GM15510 (cell line): ENCODE measurements around the gene HMCN1.

Experiments used
- POLR2A ChIP-seq: IDR thresholded peaks from 3 replicates; pipeline ENCODE4 v1.6.1; 2011; ENCODE audit warnings: borderline replicate concordance; ENCODE audit not compliant: insufficient read length; ENCODE audit errors: extremely low read depth

Gene HMCN1

GRCh38 chr1:186060226-186060625, 326.0 kb downstream of the HMCN1 start:
- TF ChIP-seq POLR2A, result no peak

GRCh38 chr1:186063091-186063657, 329.0 kb downstream of the HMCN1 start:
- TF ChIP-seq POLR2A, result no peak

- no peak for TF ChIP-seq POLR2A
Observed at GRCh38 chr1:186066411-186066810, 332.2 kb downstream of the HMCN1 start.

GRCh38 chr1:186073697-186074096, 339.5 kb downstream of the HMCN1 start:
- TF ChIP-seq POLR2A, result no peak

- no peak for TF ChIP-seq POLR2A
Observed at GRCh38 chr1:186076006-186076405, 341.8 kb downstream of the HMCN1 start.

GRCh38 chr1:186078245-186078644, 344.1 kb downstream of the HMCN1 start:
- TF ChIP-seq POLR2A, result no peak

GRCh38 chr1:186079084-186079684, 345.0 kb downstream of the HMCN1 start:
- no peak for TF ChIP-seq POLR2A

- TF ChIP-seq POLR2A, result no peak
Observed at GRCh38 chr1:186082235-186082937, 348.2 kb downstream of the HMCN1 start.

GRCh38 chr1:186086583-186086982, 352.4 kb downstream of the HMCN1 start:
- TF ChIP-seq POLR2A, result no peak

GRCh38 chr1:186089940-186090339, 355.7 kb downstream of the HMCN1 start:
- TF ChIP-seq POLR2A, result no peak

- no peak for TF ChIP-seq POLR2A
Observed at GRCh38 chr1:186091222-186091720, 357.1 kb downstream of the HMCN1 start.

- TF ChIP-seq POLR2A, result no peak
Observed at GRCh38 chr1:186093437-186093836, 359.2 kb downstream of the HMCN1 start.

GRCh38 chr1:186094172-186094571, 360.0 kb downstream of the HMCN1 start:
- no peak for TF ChIP-seq POLR2A

GRCh38 chr1:186099336-186100104, 365.3 kb downstream of the HMCN1 start:
- TF ChIP-seq POLR2A, result no peak

- TF ChIP-seq POLR2A, result no peak
Observed at GRCh38 chr1:186102107-186102506, 367.9 kb downstream of the HMCN1 start.

- no peak for TF ChIP-seq POLR2A
Observed at GRCh38 chr1:186102547-186103148, 368.5 kb downstream of the HMCN1 start.

GRCh38 chr1:186104459-186104858, 370.3 kb downstream of the HMCN1 start:
- TF ChIP-seq POLR2A, result no peak
